ENCODE data around the gene WAC. TPM values are rescaled to one million over a fixed set of nuclear protein-coding genes. Genes with fewer than 3 reads are reported as not detected.

WAC gene
- total and polyA plus RNA-seq, 3 experiments from 2014 or later, result 119 to 142 (median 134) TPM

GRCh38 chr10:28587270-28587969, 54.5 kb downstream of the WAC start:
- H3K9me3 ChIP-seq (ENCODE audit: low read length), result no peaks in the 10 kb centered on the region
- POLR2A ChIA-PET, result no interaction called here
- peaks cover 7 to 86% (median 12%) of the 10 kb centered on the region in 3 donors for H3K36me3 Mint-ChIP-seq
- peaks cover 26% of the 10 kb centered on the region for H3K36me3 ChIP-seq (ENCODE audit: insufficient read depth, low read length)
- H3K4me3 ChIP-seq (ENCODE audit: low read length), result no peak overlapping the region
- no peaks in the 10 kb centered on the region for H3K27me3 ChIP-seq (ENCODE audit: insufficient read depth, low read length, poor library complexity, severe bottlenecking)
- no peaks in the 10 kb centered on the region for H3K9me3 Mint-ChIP-seq
- CTCF ChIA-PET, result no interaction called here
- H3K27ac Mint-ChIP-seq, result peak overlapping the region in 3 of 8 donors; percentile 28 to 72 (median 43)
- no peaks in the 10 kb centered on the region for H3K27me3 Mint-ChIP-seq
- peaks cover 42 to 74% (median 70%) of the 10 kb centered on the region in 3 donors for H3K4me1 Mint-ChIP-seq
- no peak for DNase-seq
- H3K4me3 Mint-ChIP-seq, result no peak overlapping the region
- no peak overlapping the region for H3K27ac ChIP-seq (ENCODE audit: low read depth, low read length)
- no peaks in the 10 kb centered on the region for H3K4me1 ChIP-seq (ENCODE audit: insufficient read depth, low read length)

- no peaks in the 10 kb centered on the region for H3K4me1 ChIP-seq (ENCODE audit: insufficient read depth, low read length)
- ChIA-PET POLR2A (no interaction called here), CTCF (no interaction called here)
- no peak overlapping the region for H3K4me3 ChIP-seq (ENCODE audit: low read length)
- H3K27ac ChIP-seq (ENCODE audit: low read depth, low read length), result no peak overlapping the region
- Mint-ChIP-seq H3K4me1 (peaks cover 40 to 74% (median 70%) of the 10 kb centered on the region in 3 donors), H3K9me3 (no peaks in the 10 kb centered on the region), H3K36me3 (peaks cover 7 to 86% (median 13%) of the 10 kb centered on the region in 3 donors), H3K4me3 (peak overlapping the region in 1 of 7 donors; percentile 2), H3K27me3 (no peaks in the 10 kb centered on the region), H3K27ac (peak overlapping the region in 2 of 8 donors; percentile 43 to 72)
- no peak for DNase-seq
- no peaks in the 10 kb centered on the region for H3K9me3 ChIP-seq (ENCODE audit: low read length)
- no peaks in the 10 kb centered on the region for H3K27me3 ChIP-seq (ENCODE audit: insufficient read depth, low read length, poor library complexity, severe bottlenecking)
- peaks cover 26% of the 10 kb centered on the region for H3K36me3 ChIP-seq (ENCODE audit: insufficient read depth, low read length)
Measured at GRCh38 chr10:28587970-28588290, 55.0 kb downstream of the WAC start.

GRCh38 chr10:28592953-28593352, 60.0 kb downstream of the WAC start:
- H3K4me3 Mint-ChIP-seq, result peak overlapping the region in 2 of 7 donors; percentile 11 to 37
- Histone ChIP-seq H3K27ac (ENCODE audit: low read depth, low read length) (no peak overlapping the region), H3K4me3 (ENCODE audit: low read length) (no peak overlapping the region), H3K9me3 (ENCODE audit: low read length) (no peaks in the 10 kb centered on the region), H3K4me1 (ENCODE audit: insufficient read depth, low read length) (peaks cover 20% of the 10 kb centered on the region), H3K27me3 (ENCODE audit: insufficient read depth, low read length, poor library complexity, severe bottlenecking) (no peaks in the 10 kb centered on the region), H3K36me3 (ENCODE audit: insufficient read depth, low read length) (peaks cover 14% of the 10 kb centered on the region)
- CTCF ChIA-PET, result no interaction called here
- peak overlapping the region in 3 of 8 donors; percentile 9 to 24 (median 12) for H3K27ac Mint-ChIP-seq
- POLR2A ChIA-PET, result no interaction called here
- no peaks in the 10 kb centered on the region for H3K9me3 Mint-ChIP-seq
- H3K27me3 Mint-ChIP-seq, result no peaks in the 10 kb centered on the region
- no peak for DNase-seq
- peaks cover 7 to 79% (median 22%) of the 10 kb centered on the region in 3 donors for H3K36me3 Mint-ChIP-seq
- H3K4me1 Mint-ChIP-seq, result peaks cover 54 to 80% (median 79%) of the 10 kb centered on the region in 3 donors

- POLR2A ChIA-PET, result no interaction called here
- Histone ChIP-seq H3K4me1 (ENCODE audit: insufficient read depth, low read length) (peaks cover 20% of the 10 kb centered on the region), H3K4me3 (ENCODE audit: low read length) (no peak overlapping the region), H3K36me3 (ENCODE audit: insufficient read depth, low read length) (peaks cover 14% of the 10 kb centered on the region), H3K27me3 (ENCODE audit: insufficient read depth, low read length, poor library complexity, severe bottlenecking) (no peaks in the 10 kb centered on the region), H3K9me3 (ENCODE audit: low read length) (no peaks in the 10 kb centered on the region), H3K27ac (ENCODE audit: low read depth, low read length) (no peak overlapping the region)
- no peak for DNase-seq
- Mint-ChIP-seq H3K4me1 (peaks cover 60 to 80% (median 80%) of the 10 kb centered on the region in 3 donors), H3K4me3 (peak overlapping the region in 6 of 7 donors; percentile 3 to 69 (median 11)), H3K36me3 (peaks cover 7 to 79% (median 23%) of the 10 kb centered on the region in 3 donors), H3K9me3 (no peaks in the 10 kb centered on the region), H3K27me3 (no peaks in the 10 kb centered on the region), H3K27ac (peak overlapping the region in 2 of 8 donors; percentile 46 to 71)
- CTCF ChIA-PET, result no interaction called here
Measured at GRCh38 chr10:28593811-28594210, 60.9 kb downstream of the WAC start.

GRCh38 chr10:28594406-28594805, 61.5 kb downstream of the WAC start:
- Mint-ChIP-seq H3K4me3 (peak overlapping the region; percentile 1 to 69 (median 39)), H3K27ac (peak overlapping the region; percentile 5 to 71 (median 36)), H3K9me3 (no peaks in the 10 kb centered on the region), H3K27me3 (no peaks in the 10 kb centered on the region), H3K4me1 (peaks cover 63 to 82% (median 82%) of the 10 kb centered on the region in 3 donors), H3K36me3 (peaks cover 7 to 79% (median 27%) of the 10 kb centered on the region in 3 donors)
- Histone ChIP-seq H3K27me3 (ENCODE audit: insufficient read depth, low read length, poor library complexity, severe bottlenecking) (no peaks in the 10 kb centered on the region), H3K4me1 (ENCODE audit: insufficient read depth, low read length) (peaks cover 20% of the 10 kb centered on the region), H3K9me3 (ENCODE audit: low read length) (no peaks in the 10 kb centered on the region), H3K36me3 (ENCODE audit: insufficient read depth, low read length) (peaks cover 14% of the 10 kb centered on the region), H3K27ac (ENCODE audit: low read depth, low read length) (no peak overlapping the region), H3K4me3 (ENCODE audit: low read length) (no peak overlapping the region)
- DNase-seq, result peak in 2 of 5 donors; percentile 61 to 81
- CTCF ChIA-PET, result no interaction called here
- POLR2A ChIA-PET, result interaction anchor here (0.6 kb wide), 1 partner anchor 14 kb away, joined by 8 read pairs; no protein-coding TSS in a partner anchor

GRCh38 chr10:28595613-28596012, 62.7 kb downstream of the WAC start:
- Histone ChIP-seq H3K4me1 (ENCODE audit: insufficient read depth, low read length) (peaks cover 20% of the 10 kb centered on the region), H3K27me3 (ENCODE audit: insufficient read depth, low read length, poor library complexity, severe bottlenecking) (no peaks in the 10 kb centered on the region), H3K36me3 (ENCODE audit: insufficient read depth, low read length) (peaks cover 6% of the 10 kb centered on the region), H3K9me3 (ENCODE audit: low read length) (no peaks in the 10 kb centered on the region), H3K4me3 (ENCODE audit: low read length) (no peak overlapping the region), H3K27ac (ENCODE audit: low read depth, low read length) (no peak overlapping the region)
- no peak for DNase-seq
- CTCF ChIA-PET, result no interaction called here
- POLR2A ChIA-PET, result no interaction called here
- Mint-ChIP-seq H3K4me3 (peak overlapping the region in 4 of 7 donors; percentile 18 to 57 (median 30)), H3K4me1 (peaks cover 73 to 94% (median 90%) of the 10 kb centered on the region in 3 donors), H3K27ac (peak overlapping the region in 3 of 8 donors; percentile 8 to 72 (median 28)), H3K36me3 (peaks cover 7 to 76% (median 29%) of the 10 kb centered on the region in 3 donors), H3K27me3 (no peaks in the 10 kb centered on the region), H3K9me3 (no peaks in the 10 kb centered on the region)

- ChIA-PET POLR2A (no interaction called here), CTCF (no interaction called here)
- no peak overlapping the region for H3K27ac ChIP-seq (ENCODE audit: low read depth, low read length)
- Mint-ChIP-seq H3K4me1 (peaks cover 77 to 89% (median 87%) of the 10 kb centered on the region in 3 donors), H3K27ac (peak overlapping the region in 4 of 8 donors; percentile 18 to 40 (median 32)), H3K9me3 (no peaks in the 10 kb centered on the region), H3K27me3 (no peaks in the 10 kb centered on the region), H3K36me3 (peaks cover 3 to 71% (median 27%) of the 10 kb centered on the region in 3 donors), H3K4me3 (no peak overlapping the region)
- DNase-seq, result no peak
- peaks cover 6% of the 10 kb centered on the region for H3K36me3 ChIP-seq (ENCODE audit: insufficient read depth, low read length)
- peaks cover 8% of the 10 kb centered on the region for H3K4me1 ChIP-seq (ENCODE audit: insufficient read depth, low read length)
- H3K27me3 ChIP-seq (ENCODE audit: insufficient read depth, low read length, poor library complexity, severe bottlenecking), result no peaks in the 10 kb centered on the region
- no peak overlapping the region for H3K4me3 ChIP-seq (ENCODE audit: low read length)
- H3K9me3 ChIP-seq (ENCODE audit: low read length), result no peaks in the 10 kb centered on the region
Measured at GRCh38 chr10:28600056-28600455, 67.1 kb downstream of the WAC start.

- ChIA-PET CTCF (no interaction called here), POLR2A (no interaction called here)
- Mint-ChIP-seq H3K27me3 (no peaks in the 10 kb centered on the region), H3K27ac (peak overlapping the region in 2 of 8 donors; percentile 6 to 46), H3K4me1 (peaks cover 80 to 89% (median 89%) of the 10 kb centered on the region in 3 donors), H3K9me3 (no peaks in the 10 kb centered on the region), H3K36me3 (peaks cover 3 to 68% (median 22%) of the 10 kb centered on the region in 3 donors), H3K4me3 (no peak overlapping the region)
- Histone ChIP-seq H3K27me3 (ENCODE audit: insufficient read depth, low read length, poor library complexity, severe bottlenecking) (no peaks in the 10 kb centered on the region), H3K36me3 (ENCODE audit: insufficient read depth, low read length) (no peaks in the 10 kb centered on the region), H3K4me3 (ENCODE audit: low read length) (no peak overlapping the region), H3K4me1 (ENCODE audit: insufficient read depth, low read length) (peaks cover 4% of the 10 kb centered on the region), H3K27ac (ENCODE audit: low read depth, low read length) (no peak overlapping the region), H3K9me3 (ENCODE audit: low read length) (no peaks in the 10 kb centered on the region)
- no peak for DNase-seq
Measured at GRCh38 chr10:28601012-28601411, 68.1 kb downstream of the WAC start.
